ENCODE results near the gene MOGAT1. TPM values are rescaled to one million over a fixed set of nuclear protein-coding genes. Genes with fewer than 3 reads are reported as not detected.
A peak's percentile ranks its signal among the peaks of the same experiment; 100 is the strongest.
"Not testable (repeated sequence)": the region's sequence is repeated elsewhere in the genome, so short reads cannot be mapped to it uniquely, and the experiment has no call there.

The MOGAT1 gene
- total RNA-seq, 1 experiment from 2014 or later = not detected

GRCh38 chr2:222670191-222671038, 1.0 kb upstream of the MOGAT1 start:
- no peak for DNase-seq (ENCODE audit: low read depth)

DNA sequence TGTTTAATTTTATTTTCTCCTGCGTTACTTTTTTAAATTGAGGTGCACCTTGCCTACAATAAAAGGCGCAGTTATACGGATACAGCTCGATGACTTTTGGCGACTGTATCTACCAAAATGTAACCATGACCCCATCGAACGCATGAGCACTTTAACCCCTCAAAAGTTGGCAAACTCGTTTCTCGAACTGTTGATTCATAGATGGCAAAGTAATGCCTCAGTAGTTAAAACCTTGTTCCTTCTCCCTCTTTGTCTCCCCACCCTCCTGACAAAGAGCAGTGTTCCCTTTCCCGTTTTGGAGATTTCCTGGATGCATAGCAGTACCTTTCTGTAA, 577 bp downstream of the MOGAT1 start:
- no peak for DNase-seq (ENCODE audit: low read depth)

- DNase-seq (ENCODE audit: low read depth) = no peak
These were observed 1.8 kb downstream of the MOGAT1 start for GRCh38 chr2:222673273-222673672.

GRCh38 chr2:222673883-222674282, 2.4 kb downstream of the MOGAT1 start:
- DNase-seq (ENCODE audit: low read depth) = no peak

DNA sequence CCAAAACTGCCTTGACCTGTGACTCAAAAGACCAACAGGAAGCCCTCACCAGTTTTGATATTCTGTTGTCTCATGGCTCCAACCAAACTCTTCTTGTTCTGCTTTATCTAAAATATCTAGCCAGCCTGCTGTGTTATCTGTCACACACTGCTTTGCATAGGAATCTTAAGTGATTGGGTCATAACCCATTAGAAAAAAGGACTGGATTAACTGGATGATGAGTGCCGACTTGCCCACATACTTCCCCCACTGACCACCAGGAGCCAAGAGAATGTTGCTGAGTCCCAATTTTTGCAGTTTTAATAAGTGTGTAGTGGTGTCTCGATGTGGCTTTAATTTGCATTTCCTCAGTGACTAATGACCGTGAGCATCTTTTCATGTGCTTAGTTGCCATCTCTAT, 6.5 kb downstream of the MOGAT1 start:
- peak; percentile 25 for DNase-seq (ENCODE audit: low read depth)

- no peak for DNase-seq (ENCODE audit: low read depth)
These were observed 12.3 kb downstream of the MOGAT1 start for GRCh38 chr2:222683805-222684204.

DNA sequence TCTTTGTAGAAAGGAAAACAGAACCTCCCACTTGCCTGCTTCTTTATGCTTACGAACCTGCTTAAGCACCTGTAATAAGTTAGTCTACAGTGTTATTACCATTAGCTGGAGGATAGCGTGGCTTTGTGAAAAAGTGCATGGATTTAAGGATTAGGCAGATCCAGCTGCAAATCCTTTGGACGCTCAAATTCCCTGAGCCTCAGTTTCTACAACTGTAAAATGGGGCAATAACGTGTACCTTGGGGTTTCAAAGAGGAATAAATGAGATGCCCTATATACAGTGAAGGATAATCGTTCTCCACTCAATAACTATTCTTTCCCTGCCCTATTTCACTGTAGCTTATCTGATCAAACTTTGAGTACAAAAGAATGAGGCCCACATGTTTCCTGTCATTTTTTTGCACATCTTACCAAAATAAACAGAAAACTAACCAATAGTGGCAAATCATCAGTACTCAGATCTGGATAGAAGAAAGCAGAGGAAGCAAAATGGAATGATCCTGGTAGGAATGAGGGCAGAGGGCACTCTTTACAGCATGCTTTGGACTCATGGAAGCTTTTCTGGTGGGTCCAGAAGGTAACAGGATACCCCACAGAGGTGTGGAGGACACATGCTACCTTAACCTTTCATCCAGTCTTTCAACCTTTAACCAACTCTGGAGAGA, 14.8 kb downstream of the MOGAT1 start:
- no peak for DNase-seq (ENCODE audit: low read depth)

- no peak for DNase-seq (ENCODE audit: low read depth)
These were observed 17.5 kb downstream of the MOGAT1 start for GRCh38 chr2:222688917-222689316.

GRCh38 chr2:222689322-222689721, 17.9 kb downstream of the MOGAT1 start:
- DNase-seq (ENCODE audit: low read depth) = no peak

GRCh38 chr2:222690564-222691200, 19.2 kb downstream of the MOGAT1 start:
- DNase-seq (ENCODE audit: low read depth) = peak; percentile 60

- DNase-seq (ENCODE audit: low read depth) = not testable (repeated sequence)
These were observed 22.0 kb downstream of the MOGAT1 start for GRCh38 chr2:222693413-222693812.

- peak; percentile 40 for DNase-seq (ENCODE audit: low read depth)
These were observed 22.4 kb downstream of the MOGAT1 start for GRCh38 chr2:222693837-222694236.

DNA sequence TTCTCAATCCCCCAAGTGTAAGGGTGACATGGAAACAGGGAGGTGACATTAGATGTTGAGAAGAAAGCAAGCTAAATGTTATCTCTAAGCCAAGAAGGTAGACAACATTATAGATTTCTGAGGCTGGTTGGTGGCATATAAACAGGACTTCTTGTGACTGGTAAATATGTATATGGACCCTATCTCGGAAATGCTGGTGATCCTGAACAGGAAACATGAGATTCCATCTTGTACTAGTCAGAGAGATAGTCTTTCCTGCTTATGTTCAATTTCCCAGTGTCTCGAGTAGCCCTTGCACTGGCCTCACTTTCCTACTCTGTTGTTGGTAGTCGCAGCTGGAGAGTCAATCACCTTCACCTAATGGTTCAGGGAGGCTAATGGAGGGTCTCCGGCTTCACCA, 26.8 kb downstream of the MOGAT1 start:
- DNase-seq (ENCODE audit: low read depth) = no peak

GRCh38 chr2:222701233-222701632, 29.8 kb downstream of the MOGAT1 start:
- DNase-seq (ENCODE audit: low read depth) = no peak

GRCh38 chr2:222701721-222702131, 30.3 kb downstream of the MOGAT1 start:
- DNase-seq (ENCODE audit: low read depth) = no peak

DNA sequence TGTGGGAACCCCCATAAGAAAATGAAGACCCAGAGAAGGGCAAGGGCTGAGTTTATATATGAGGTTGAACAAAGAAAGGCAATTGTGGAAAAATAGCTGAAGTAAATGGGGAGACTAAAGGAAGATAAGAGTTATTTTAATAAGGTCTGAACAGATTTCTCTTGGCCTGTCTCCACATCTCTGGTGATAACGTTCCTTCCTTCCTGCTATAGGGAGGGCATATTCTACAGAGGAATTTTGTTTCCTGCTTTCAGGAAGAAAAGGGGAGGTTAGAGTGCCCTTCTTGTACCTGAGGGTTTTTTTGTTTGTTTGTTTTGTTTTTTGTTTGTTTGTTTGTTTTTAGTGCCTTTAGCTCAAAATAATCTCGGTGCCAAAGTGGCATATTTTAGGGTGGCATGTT, 31.6 kb downstream of the MOGAT1 start:
- no peak for DNase-seq (ENCODE audit: low read depth)

- peak; percentile 42 for DNase-seq (ENCODE audit: low read depth)
These were observed 32.4 kb downstream of the MOGAT1 start for GRCh38 chr2:222703886-222704285.

DNA sequence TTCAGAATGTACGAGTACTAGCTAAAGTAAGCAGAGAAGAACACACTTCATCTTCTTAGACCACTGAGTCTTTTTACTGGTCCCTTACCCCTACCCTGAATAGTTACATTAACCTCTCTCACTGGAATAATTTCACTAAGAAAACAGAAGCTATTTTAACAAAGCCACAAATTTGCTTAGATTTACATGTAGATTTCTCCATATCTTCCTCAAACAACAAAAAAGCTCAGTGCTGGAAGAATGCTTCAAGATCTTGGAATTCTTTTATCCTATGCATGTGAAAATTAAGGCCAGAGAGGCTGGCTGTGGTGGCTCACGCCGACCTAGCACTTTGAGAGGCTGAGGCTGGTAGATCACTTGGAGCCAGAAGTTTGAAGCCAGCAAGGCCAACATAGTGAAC, 35.2 kb downstream of the MOGAT1 start:
- DNase-seq (ENCODE audit: low read depth) = no peak

GRCh38 chr2:222707102-222707688, 35.7 kb downstream of the MOGAT1 start:
- no peak for DNase-seq (ENCODE audit: low read depth)

DNA sequence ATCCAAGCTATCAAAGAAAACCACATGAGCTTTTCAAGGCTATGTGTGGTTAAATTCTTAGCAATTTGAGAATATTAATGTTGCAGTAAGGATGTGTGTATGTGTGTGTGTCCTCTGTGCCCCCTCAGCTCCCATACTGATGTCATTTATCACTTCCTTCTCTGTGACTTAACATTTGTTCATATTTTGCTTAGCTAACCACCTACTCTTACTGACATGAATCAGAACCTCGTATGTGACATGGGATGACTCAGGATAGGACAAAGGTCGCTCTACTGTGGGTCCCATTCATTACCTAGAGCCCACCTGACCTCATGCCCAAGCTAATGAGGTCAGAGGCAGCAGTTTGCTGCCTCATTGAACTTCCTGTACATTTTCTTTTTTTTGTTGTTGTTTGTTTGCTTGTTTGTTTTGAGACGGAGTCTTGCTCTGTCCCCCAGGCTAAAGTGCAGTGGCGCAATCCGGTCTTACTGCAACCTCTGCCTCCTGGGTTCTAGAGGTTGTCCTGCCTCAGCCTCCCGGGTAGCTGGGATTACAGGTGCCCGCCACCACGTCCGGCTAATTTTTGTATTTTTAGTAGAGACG, 36.3 kb downstream of the MOGAT1 start:
- DNase-seq (ENCODE audit: low read depth) = peak; percentile 73

DNA sequence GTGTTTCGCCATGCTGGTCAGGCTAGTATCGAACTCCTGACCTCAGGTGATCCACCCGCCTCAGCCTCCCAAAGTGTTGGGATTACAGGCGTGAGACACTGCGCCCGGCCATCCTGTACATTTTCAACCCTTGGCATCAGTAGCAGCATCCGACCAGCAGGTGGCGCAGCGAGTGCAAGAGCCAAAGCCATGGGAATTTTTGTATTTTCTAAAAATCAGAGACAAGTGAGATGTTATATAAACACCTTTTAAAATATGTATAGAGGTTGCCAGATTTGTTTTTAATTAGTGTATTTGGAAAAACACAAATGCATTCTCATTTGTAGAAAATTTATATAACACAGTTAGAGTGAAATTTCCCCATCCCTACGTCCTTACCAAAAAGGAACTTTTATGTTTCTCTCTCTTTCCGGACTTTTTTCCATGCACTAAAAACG, 36.8 kb downstream of the MOGAT1 start:
- DNase-seq (ENCODE audit: low read depth) = peak; percentile 62

Measured in M059J (cell line).